CD8-positive, alpha-beta memory T cell (primary cell): ENCODE results near the gene PLBD2. TPM values are rescaled to one million over a fixed set of nuclear protein-coding genes. Genes with fewer than 3 reads are reported as not detected.
A peak's percentile ranks its signal among the peaks of the same experiment; 100 is the strongest.

Source experiments
- CTCF ChIA-PET: fragments of 350-600 bp; sonication (Branson Sonifier 250); formaldehyde crosslinking; loops from one replicate; lab custom pipeline; 2021; ENCODE audit warnings: antibody characterized with exemption; lab: Charles Lee
- POLR2A ChIA-PET: fragments of 350-600 bp; sonication (Branson Sonifier 250); formaldehyde crosslinking; loops from one replicate; lab custom pipeline; 2021; ENCODE audit warnings: antibody characterized with exemption; lab: Charles Lee
- DNase-seq, 5 donors: peaks; one replicate each; pipeline versions ENCODE4 v3.0.0 to v3.0.0-alpha.2; 2020 to 2022; ENCODE audit warnings: mixed read lengths in 1 of 5
- H3K27ac ChIP-seq: one replicate; pipeline ENCODE4 v1.7.0; 2013; ENCODE audit warnings: low read depth, mild to moderate bottlenecking, low read length, moderate library complexity
- H3K27me3 ChIP-seq: 2 replicates; pipeline ENCODE4 v1.7.0; 2013; ENCODE audit warnings: low read length, mild to moderate bottlenecking; ENCODE audit not compliant: insufficient read depth, poor library complexity, severe bottlenecking
- H3K36me3 ChIP-seq: 2 replicates; pipeline ENCODE4 v1.7.0; 2013; ENCODE audit warnings: mild to moderate bottlenecking, low read length, moderate library complexity; ENCODE audit not compliant: insufficient read depth
- H3K4me1 ChIP-seq: 2 replicates; pipeline ENCODE4 v1.7.0; 2013; ENCODE audit warnings: mild to moderate bottlenecking, low read length, moderate library complexity; ENCODE audit not compliant: insufficient read depth
- H3K4me3 ChIP-seq: 2 replicates; pipeline ENCODE4 v1.7.0; 2013; ENCODE audit warnings: mild to moderate bottlenecking, low read length
- H3K9me3 ChIP-seq: 2 replicates; pipeline ENCODE4 v1.7.0; 2013; ENCODE audit warnings: mild to moderate bottlenecking, low read length
- H3K27ac Mint-ChIP-seq, 8 donors: one replicate each; pipeline ENCODE4 v1.8.0; 2020 to 2021; ENCODE audit warnings: mixed read lengths in 8 of 8, mild to moderate bottlenecking in 6 of 8, inconsistent platforms in 3 of 8, moderate library complexity in 3 of 8
- H3K27me3 Mint-ChIP-seq, 2 donors: one replicate each; pipeline ENCODE4 v1.8.0; 2020 to 2021; ENCODE audit warnings: mixed read lengths in 2 of 2, mild to moderate bottlenecking in 1 of 2, moderate library complexity in 1 of 2
- H3K36me3 Mint-ChIP-seq, 3 donors: one replicate each; pipeline ENCODE4 v1.8.0; 2020 to 2021; ENCODE audit warnings: mixed read lengths in 3 of 3, inconsistent platforms in 1 of 3, mild to moderate bottlenecking in 1 of 3
- H3K4me1 Mint-ChIP-seq, 3 donors: one replicate each; pipeline ENCODE4 v1.8.0; 2020 to 2021; ENCODE audit warnings: mixed read lengths in 3 of 3, inconsistent platforms in 1 of 3, mild to moderate bottlenecking in 1 of 3
- H3K4me3 Mint-ChIP-seq, 7 donors: one replicate each; pipeline ENCODE4 v1.8.0; 2020 to 2021; ENCODE audit warnings: mixed read lengths in 7 of 7, mild to moderate bottlenecking in 6 of 7, moderate library complexity in 4 of 7, inconsistent platforms in 2 of 7
- H3K9me3 Mint-ChIP-seq, 5 donors: one replicate each; pipeline ENCODE4 v1.8.0; 2020 to 2022; ENCODE audit warnings: mixed read lengths in 5 of 5, mild to moderate bottlenecking in 3 of 5, moderate library complexity in 2 of 5, inconsistent platforms in 1 of 5
- polyA plus RNA-seq: library from polyadenylated mRNA; unstranded; fragments of 300-500 nt; fragmentation: Illumina TruSeq; gene quantifications from one replicate; pipeline ENCODE4 v1.2.3, GENCODE V29; 2021
- total RNA-seq, 2 experiments: library from RNA; stranded (reverse); gene quantifications; one replicate each; pipeline ENCODE4 v1.2.3, GENCODE V29; 2021

Gene PLBD2
- total and polyA plus RNA-seq, 3 experiments from 2014 or later = 10.0 to 20.7 (median 19.5) TPM

- Mint-ChIP-seq H3K4me1 (no peaks in the 10 kb centered on the region), H3K9me3 (no peaks in the 10 kb centered on the region), H3K36me3 (peaks cover 0 to 4% (median 0%) of the 10 kb centered on the region in 3 donors), H3K4me3 (no peak within 1 kb of the TSS), H3K27ac (peak within 1 kb of the TSS in 1 of 8 donors; percentile 37), H3K27me3 (peaks cover 16 to 17% of the 10 kb centered on the region in 2 donors)
- POLR2A ChIA-PET = no interaction called here
- Histone ChIP-seq H3K27me3 (no peaks in the 10 kb centered on the region), H3K27ac (no peak within 1 kb of the TSS), H3K4me1 (no peaks in the 10 kb centered on the region), H3K36me3 (no peaks in the 10 kb centered on the region), H3K4me3 (no peak within 1 kb of the TSS), H3K9me3 (no peaks in the 10 kb centered on the region)
- no peak for DNase-seq
- CTCF ChIA-PET = no interaction called here
Observed at GRCh38 chr12:113403435-113404415, 45.3 kb downstream of the PLBD2 start, which contains the start of gene SDS. SDS (minus strand) TSS chr12:113403887; CDS start chr12:113399708, 4,179 bp downstream.

- Histone ChIP-seq H3K4me1 (no peaks in the 10 kb centered on the region), H3K4me3 (no peak overlapping the region), H3K27ac (no peak overlapping the region), H3K9me3 (no peaks in the 10 kb centered on the region), H3K27me3 (no peaks in the 10 kb centered on the region), H3K36me3 (no peaks in the 10 kb centered on the region)
- no peak overlapping the region for H3K4me3 Mint-ChIP-seq
- no peak for DNase-seq
- peak overlapping the region in 1 of 8 donors; percentile 22 for H3K27ac Mint-ChIP-seq
- no peaks in the 10 kb centered on the region for H3K9me3 Mint-ChIP-seq
- POLR2A ChIA-PET = no interaction called here
- H3K27me3 Mint-ChIP-seq = peaks cover 16 to 23% of the 10 kb centered on the region in 2 donors
- peaks cover 0 to 4% (median 0%) of the 10 kb centered on the region in 3 donors for H3K36me3 Mint-ChIP-seq
- H3K4me1 Mint-ChIP-seq = no peaks in the 10 kb centered on the region
- CTCF ChIA-PET = no interaction called here
Observed at GRCh38 chr12:113405694-113406093, 47.3 kb downstream of the PLBD2 start.

DNA sequence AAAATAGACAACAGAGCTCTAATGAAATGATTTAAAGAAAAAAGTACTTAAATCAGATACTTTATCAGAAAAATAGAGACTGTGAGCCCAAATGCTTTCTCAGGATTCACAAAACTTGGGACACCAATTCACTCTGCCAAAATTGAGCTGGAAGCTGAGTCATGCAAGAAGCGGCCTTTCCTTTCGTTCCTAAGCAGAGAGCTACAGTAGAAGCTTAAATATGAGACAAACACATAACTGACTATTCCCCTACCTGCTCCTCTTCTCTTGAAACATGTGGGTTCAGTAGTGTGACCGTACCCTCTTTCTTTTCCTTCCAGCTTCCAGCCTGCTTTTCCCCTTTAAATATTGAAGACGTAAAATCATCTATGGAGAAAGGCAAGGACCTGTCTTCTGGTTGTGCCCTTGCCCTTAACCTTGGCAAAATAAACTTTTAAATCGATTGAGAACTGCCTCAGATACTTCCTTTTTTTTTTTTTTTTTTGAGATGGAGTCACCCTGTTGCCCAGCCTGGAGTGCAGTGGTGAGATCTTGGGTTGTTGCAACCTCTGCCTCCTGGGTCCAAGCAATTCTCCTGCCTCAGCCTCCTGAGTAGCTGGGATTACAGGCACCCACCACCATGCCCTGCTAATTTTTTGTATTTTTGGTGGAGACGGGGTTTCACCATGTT is 49.7 kb downstream of the PLBD2 start:
- no peaks in the 10 kb centered on the region for H3K9me3 ChIP-seq
- H3K27ac Mint-ChIP-seq = peak overlapping the region in 1 of 8 donors; percentile 86
- H3K27ac ChIP-seq = peak overlapping the region; percentile 46
- H3K4me1 Mint-ChIP-seq = no peaks in the 10 kb centered on the region
- H3K27me3 ChIP-seq = no peaks in the 10 kb centered on the region
- no peaks in the 10 kb centered on the region for H3K4me1 ChIP-seq
- no peak overlapping the region for H3K4me3 Mint-ChIP-seq
- ChIA-PET POLR2A (no interaction called here), CTCF (interaction anchor here (2.2 kb wide), 1 partner anchor 17 kb away, joined by 6 read pairs; no protein-coding TSS in a partner anchor)
- no peaks in the 10 kb centered on the region for H3K9me3 Mint-ChIP-seq
- H3K27me3 Mint-ChIP-seq = peaks cover 13 to 23% of the 10 kb centered on the region in 2 donors
- H3K36me3 ChIP-seq = no peaks in the 10 kb centered on the region
- H3K36me3 Mint-ChIP-seq = peaks cover 0 to 4% (median 0%) of the 10 kb centered on the region in 3 donors
- no peak for DNase-seq
- no peak overlapping the region for H3K4me3 ChIP-seq

DNA sequence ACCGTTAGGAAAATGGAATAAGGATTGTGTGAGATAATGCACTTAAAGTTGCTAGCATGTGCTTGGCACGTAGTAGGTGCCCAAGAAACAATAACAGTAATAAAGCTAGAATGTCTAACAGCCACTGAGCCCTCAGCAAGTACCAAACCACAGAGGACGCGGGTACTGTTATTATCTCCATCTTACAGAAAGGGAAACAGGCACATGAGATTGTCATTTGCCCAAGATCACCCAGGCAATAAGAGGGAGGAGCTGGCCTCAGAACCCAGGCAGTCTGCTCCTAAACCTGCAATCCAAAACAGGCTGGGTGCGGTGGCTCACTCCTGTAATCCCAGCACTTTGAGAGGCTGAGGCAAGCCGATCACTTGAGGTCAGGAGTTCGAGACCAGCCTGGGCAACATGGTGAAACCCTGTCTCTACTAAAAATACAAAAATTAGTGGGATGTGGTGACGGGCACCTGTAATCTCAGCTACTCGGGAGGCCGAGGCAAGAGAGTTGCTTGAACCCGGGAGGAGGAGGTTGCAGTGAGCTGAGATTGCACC is 50.4 kb downstream of the PLBD2 start:
- Histone ChIP-seq H3K27me3 (no peaks in the 10 kb centered on the region), H3K4me1 (no peaks in the 10 kb centered on the region), H3K4me3 (no peak overlapping the region), H3K27ac (no peak overlapping the region), H3K9me3 (no peaks in the 10 kb centered on the region), H3K36me3 (no peaks in the 10 kb centered on the region)
- H3K36me3 Mint-ChIP-seq = peaks cover 0 to 4% (median 0%) of the 10 kb centered on the region in 3 donors
- H3K27ac Mint-ChIP-seq = no peak overlapping the region
- H3K4me3 Mint-ChIP-seq = no peak overlapping the region
- no peaks in the 10 kb centered on the region for H3K4me1 Mint-ChIP-seq
- no peaks in the 10 kb centered on the region for H3K9me3 Mint-ChIP-seq
- ChIA-PET POLR2A (no interaction called here), CTCF (interaction anchor here (2.2 kb wide), 1 partner anchor 17 kb away, joined by 6 read pairs; no protein-coding TSS in a partner anchor)
- no peak for DNase-seq
- H3K27me3 Mint-ChIP-seq = peaks cover 13 to 23% of the 10 kb centered on the region in 2 donors

DNA sequence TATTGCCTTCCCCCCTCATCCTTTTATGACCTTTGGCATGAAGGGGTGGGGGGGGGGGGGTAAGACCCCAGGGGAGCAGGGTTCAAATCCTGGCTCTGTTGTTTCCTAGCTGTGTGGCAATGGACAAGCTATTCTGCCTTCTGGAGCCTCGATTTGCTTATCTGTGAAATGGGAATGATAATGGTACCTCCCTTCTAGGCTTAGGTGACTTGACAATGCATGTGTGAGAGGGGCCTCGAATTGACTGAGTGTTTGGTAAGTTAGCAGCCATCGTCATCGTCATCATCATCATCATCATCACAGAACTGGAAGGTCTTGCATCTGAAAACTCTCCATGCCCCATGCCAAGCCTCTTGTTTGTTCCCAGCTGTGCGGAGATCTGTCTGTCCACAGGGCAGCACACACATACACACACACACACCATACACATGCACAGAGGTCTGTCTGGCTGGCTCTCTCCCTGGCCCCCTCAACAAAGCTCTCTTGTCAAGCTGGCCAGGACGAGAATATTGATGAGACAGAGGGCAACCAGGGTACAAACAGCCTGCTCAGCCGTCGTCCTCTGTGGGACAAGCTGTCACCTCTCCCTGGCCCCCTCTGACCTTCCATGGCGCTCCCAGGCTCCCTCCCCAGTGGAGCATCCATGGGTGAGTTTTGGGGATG is 51.2 kb downstream of the PLBD2 start:
- no peak overlapping the region for H3K4me3 Mint-ChIP-seq
- H3K27ac Mint-ChIP-seq = no peak overlapping the region
- H3K36me3 Mint-ChIP-seq = peaks cover 0 to under 1% (median 0%) of the 10 kb centered on the region in 3 donors
- H3K4me1 Mint-ChIP-seq = no peaks in the 10 kb centered on the region
- no peak overlapping the region for H3K4me3 ChIP-seq
- no peaks in the 10 kb centered on the region for H3K36me3 ChIP-seq
- peaks cover 13 to 15% of the 10 kb centered on the region in 2 donors for H3K27me3 Mint-ChIP-seq
- no peaks in the 10 kb centered on the region for H3K27me3 ChIP-seq
- peaks cover 0 to under 1% (median 0%) of the 10 kb centered on the region in 5 donors for H3K9me3 Mint-ChIP-seq
- H3K27ac ChIP-seq = no peak overlapping the region
- H3K4me1 ChIP-seq = no peaks in the 10 kb centered on the region
- no peaks in the 10 kb centered on the region for H3K9me3 ChIP-seq
- ChIA-PET CTCF (interaction anchor here (2.2 kb wide), 1 partner anchor 16 kb away, joined by 6 read pairs; no protein-coding TSS in a partner anchor), POLR2A (no interaction called here)
- no peak for DNase-seq

DNA sequence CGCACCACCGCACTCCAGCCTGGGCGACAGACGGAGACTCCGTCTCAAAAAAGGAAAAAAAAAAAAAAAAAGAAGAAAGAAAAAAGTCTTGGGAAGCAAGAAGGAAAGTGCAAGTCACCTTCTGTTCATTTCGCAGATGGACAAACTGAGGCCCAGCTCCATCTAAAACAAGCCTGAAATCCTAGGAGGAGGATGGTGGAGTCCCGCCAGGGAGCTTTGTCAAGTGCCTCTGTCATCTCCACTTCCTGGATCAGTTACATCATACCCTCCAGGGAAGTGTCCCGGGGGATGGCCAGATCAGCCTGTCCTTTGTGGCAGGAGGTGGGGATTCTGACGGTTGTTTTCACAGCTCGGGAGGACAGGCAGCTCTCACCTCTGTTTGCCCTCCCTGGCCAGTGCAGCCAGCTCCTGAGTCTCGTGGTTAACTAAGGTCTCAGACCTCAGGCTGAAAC is 55.1 kb downstream of the PLBD2 start:
- Histone ChIP-seq H3K9me3 (no peaks in the 10 kb centered on the region), H3K4me1 (no peaks in the 10 kb centered on the region), H3K36me3 (no peaks in the 10 kb centered on the region), H3K4me3 (no peak overlapping the region), H3K27ac (no peak overlapping the region), H3K27me3 (no peaks in the 10 kb centered on the region)
- ChIA-PET POLR2A (no interaction called here), CTCF (no interaction called here)
- Mint-ChIP-seq H3K9me3 (peaks cover 0 to 2% (median 0%) of the 10 kb centered on the region in 5 donors), H3K4me1 (no peaks in the 10 kb centered on the region), H3K27ac (no peak overlapping the region), H3K4me3 (no peak overlapping the region), H3K27me3 (peaks cover 9 to 29% of the 10 kb centered on the region in 2 donors), H3K36me3 (no peaks in the 10 kb centered on the region)
- DNase-seq = no peak

DNA sequence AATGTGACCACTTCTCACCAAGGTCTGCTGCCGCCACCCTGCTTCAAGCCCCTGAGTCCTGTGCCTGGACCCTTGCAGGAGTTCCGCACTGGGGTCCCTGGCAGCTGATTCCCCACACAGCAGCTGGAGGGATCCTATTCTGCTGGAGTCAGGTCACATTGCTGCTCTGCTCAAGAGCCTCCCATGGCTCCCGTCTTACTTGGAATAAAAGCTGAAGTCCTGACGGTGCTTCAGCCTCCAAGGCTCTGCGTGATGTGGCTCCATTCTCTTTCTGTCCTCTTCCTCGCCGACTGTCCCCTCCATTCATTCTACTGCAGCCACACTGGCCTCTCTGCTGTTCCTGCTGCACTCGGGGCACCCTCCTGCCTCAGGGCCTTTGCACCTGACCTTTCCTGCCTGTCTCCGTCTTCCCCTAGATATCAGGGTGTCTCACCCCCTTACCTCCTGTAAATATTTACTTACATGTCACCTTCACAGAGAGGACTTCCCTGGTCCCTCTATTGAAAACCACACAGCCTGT is 56.2 kb downstream of the PLBD2 start:
- no peak overlapping the region for H3K27ac ChIP-seq

More for the DNA sequence above, 56.2 kb downstream of the PLBD2 start:
- Histone ChIP-seq H3K27me3 (no peaks in the 10 kb centered on the region), H3K36me3 (no peaks in the 10 kb centered on the region), H3K9me3 (no peaks in the 10 kb centered on the region), H3K4me1 (no peaks in the 10 kb centered on the region), H3K4me3 (no peak overlapping the region)
- ChIA-PET POLR2A (no interaction called here), CTCF (no interaction called here)
- no peaks in the 10 kb centered on the region for H3K4me1 Mint-ChIP-seq
- DNase-seq = no peak
- H3K9me3 Mint-ChIP-seq = peaks cover 0 to 2% (median 0%) of the 10 kb centered on the region in 5 donors
- peaks cover 13 to 27% of the 10 kb centered on the region in 2 donors for H3K27me3 Mint-ChIP-seq
- H3K36me3 Mint-ChIP-seq = no peaks in the 10 kb centered on the region
- no peak overlapping the region for H3K27ac Mint-ChIP-seq
- no peak overlapping the region for H3K4me3 Mint-ChIP-seq
